IMR-90 (cell line): ENCODE results near the gene PSMB11. TPM values are rescaled to one million over a fixed set of nuclear protein-coding genes. Genes with fewer than 3 reads are reported as not detected.
A peak's percentile ranks its signal among the peaks of the same experiment; 100 is the strongest.

Experiments
- ATAC-seq: fragments of 200-7000 bp; cut with Tn5 transposase; 2 replicates; pipeline ENCODE4 v1.9.1; 2020; ENCODE audit warnings: low read depth, mild to moderate bottlenecking, moderate library complexity
- BruUV-seq: library from RNA; stranded (reverse); fragments of 400-500 nt; replicated peaks from 2 replicates; lab custom pipeline; 2021; lab: Mats Ljungman, UMichigan
- CTCF ChIA-PET: fragments of 300-600 bp; formaldehyde crosslinking; extraction: SDS; loops from one replicate; lab custom pipeline; 2021; ENCODE audit warnings: antibody characterized with exemption; lab: Yijun Ruan, JAX
- POLR2A ChIA-PET: fragments of 300-600 bp; sonication (Branson Sonifier 250); formaldehyde crosslinking; loops from one replicate; lab custom pipeline; 2022; ENCODE audit warnings: antibody characterized with exemption; ENCODE audit not compliant: unreplicated experiment; lab: Charles Lee
- DNase-seq: peaks from one replicate; pipeline ENCODE4 v3.0.0; 2013
- H2AFZ ChIP-seq: replicated peaks from 2 replicates; pipeline ENCODE3; 2013; ENCODE audit warnings: low read length, mild to moderate bottlenecking; ENCODE audit not compliant: poor library complexity
- H2AK5ac ChIP-seq: 2 replicates; pipeline ENCODE4 v1.6.1; 2013; ENCODE audit warnings: low read depth, low read length, inconsistent platforms
- H2AK9ac ChIP-seq: replicated peaks from 2 replicates; pipeline ENCODE3; 2013; ENCODE audit warnings: mild to moderate bottlenecking, low read depth, low read length, moderate library complexity; ENCODE audit not compliant: poor library complexity
- H2BK120ac ChIP-seq: 2 replicates; pipeline ENCODE4 v1.6.1; 2013; ENCODE audit warnings: low read depth, low read length, inconsistent platforms
- H2BK15ac ChIP-seq: 3 replicates; pipeline ENCODE4 v1.6.1; 2013; ENCODE audit warnings: low read depth, low read length, inconsistent platforms
- H2BK20ac ChIP-seq: 2 replicates; pipeline ENCODE4 v1.6.1; 2013; ENCODE audit warnings: low read depth, mild to moderate bottlenecking, inconsistent platforms, low read length, moderate library complexity
- H2BK5ac ChIP-seq: 2 replicates; pipeline ENCODE4 v1.6.1; 2013; ENCODE audit warnings: mild to moderate bottlenecking, low read depth, low read length, inconsistent platforms; ENCODE audit not compliant: poor library complexity, severe bottlenecking
- H3K14ac ChIP-seq: replicated peaks from 2 replicates; pipeline ENCODE4 v1.6.1; 2013; ENCODE audit warnings: low read depth, low read length, inconsistent platforms
- H3K18ac ChIP-seq: 2 replicates; pipeline ENCODE4 v1.6.1; 2013; ENCODE audit warnings: low read depth, low read length, control low read depth
- H3K23ac ChIP-seq: 2 replicates; pipeline ENCODE4 v1.6.1; 2013; ENCODE audit warnings: low read depth, low read length, inconsistent platforms
- H3K27ac ChIP-seq: 2 replicates; pipeline ENCODE4 v1.5.1; 2013; ENCODE audit warnings: mild to moderate bottlenecking, control low read depth, low read length; ENCODE audit not compliant: insufficient read depth
- H3K27me3 ChIP-seq: 2 replicates; pipeline ENCODE4 v1.6.1; 2013; ENCODE audit warnings: low read length; ENCODE audit not compliant: control insufficient read depth, insufficient read depth
- H3K36me3 ChIP-seq: 2 replicates; pipeline ENCODE4 v1.6.1; 2013; ENCODE audit warnings: low read length, mixed read lengths; ENCODE audit not compliant: control insufficient read depth, insufficient read depth
- H3K4ac ChIP-seq: 2 replicates; pipeline ENCODE4 v1.6.1; 2013; ENCODE audit warnings: low read depth, low read length, inconsistent platforms
- H3K4me1 ChIP-seq: 2 replicates; pipeline ENCODE4 v1.6.1; 2013; ENCODE audit warnings: low read length, mixed read lengths; ENCODE audit not compliant: control insufficient read depth, insufficient read depth
- H3K4me2 ChIP-seq: 2 replicates; pipeline ENCODE4 v1.6.1; 2013; ENCODE audit warnings: low read depth, mild to moderate bottlenecking, control low read depth, low read length, moderate library complexity
- H3K4me3 ChIP-seq: 2 replicates; pipeline ENCODE4 v1.5.1; 2013; ENCODE audit warnings: low read depth, mild to moderate bottlenecking, control low read depth, low read length, moderate library complexity; ENCODE audit not compliant: insufficient read depth
- H3K56ac ChIP-seq: 2 replicates; pipeline ENCODE4 v1.6.1; 2013; ENCODE audit warnings: low read length, inconsistent platforms; ENCODE audit not compliant: insufficient read depth; ENCODE audit errors: extremely low read depth
- H3K79me1 ChIP-seq, 2 experiments: 2 replicates each; pipeline ENCODE4 v1.6.1; 2013; ENCODE audit warnings: low read length in 2 of 2, inconsistent platforms in 1 of 2, low read depth in 1 of 2
- H3K9ac ChIP-seq: 2 replicates; pipeline ENCODE4 v1.6.1; 2013; ENCODE audit warnings: low read depth, low read length, control low read depth
- H3K9me1 ChIP-seq: 2 replicates; pipeline ENCODE4 v1.6.1; 2013; ENCODE audit warnings: low read length, inconsistent platforms; ENCODE audit not compliant: insufficient read depth
- H3K9me3 ChIP-seq: 2 replicates; pipeline ENCODE4 v1.6.1; 2013; ENCODE audit warnings: low read length; ENCODE audit not compliant: control insufficient read depth, insufficient read depth
- H4K20me1 ChIP-seq: 2 replicates; pipeline ENCODE4 v1.6.1; 2013; ENCODE audit warnings: low read length, inconsistent platforms; ENCODE audit not compliant: insufficient read depth
- H4K5ac ChIP-seq: 2 replicates; pipeline ENCODE4 v1.6.1; 2013; ENCODE audit warnings: mild to moderate bottlenecking, low read depth, low read length, control low read depth
- H4K8ac ChIP-seq, 2 experiments: 2 replicates each; pipeline ENCODE4 v1.6.1; 2013; ENCODE audit warnings: low read depth in 2 of 2, low read length in 2 of 2, control low read depth in 1 of 2, inconsistent platforms in 1 of 2
- H4K91ac ChIP-seq: 2 replicates; pipeline ENCODE4 v1.6.1; 2013; ENCODE audit warnings: low read depth, low read length, inconsistent platforms; ENCODE audit not compliant: insufficient read depth
- CEBPB ChIP-seq: IDR thresholded peaks from 2 replicates; pipeline ENCODE4 v1.6.1; 2012; ENCODE audit warnings: low read depth, low read length, improper control_type of control experiment
- CHD1 ChIP-seq: IDR thresholded peaks from 2 replicates; pipeline ENCODE4 v1.6.1; 2012; ENCODE audit warnings: low read depth, low read length, improper control_type of control experiment
- CTCF ChIP-seq: conservative IDR thresholded peaks from 2 replicates; pipeline ENCODE4 v1.5.1; 2012; ENCODE audit warnings: mild to moderate bottlenecking, low read depth, low read length, improper control_type of control experiment
- ELK1 ChIP-seq: fragments of 150-350 bp; IDR thresholded peaks from 2 replicates; pipeline ENCODE4 v1.6.1; 2016; ENCODE audit warnings: low read depth, mild to moderate bottlenecking, low read length, moderate library complexity, borderline replicate concordance
- FOS ChIP-seq: fragments of 150-350 bp; IDR thresholded peaks from 2 replicates; pipeline ENCODE4 v1.6.1; 2016; ENCODE audit warnings: low read depth, low read length
- MAFK ChIP-seq: IDR thresholded peaks from 2 replicates; pipeline ENCODE4 v1.6.1; 2012; ENCODE audit warnings: low read depth, low read length, improper control_type of control experiment
- MAZ ChIP-seq: IDR thresholded peaks from 2 replicates; pipeline ENCODE4 v1.6.1; 2012; ENCODE audit warnings: low read depth, mild to moderate bottlenecking, low read length, improper control_type of control experiment, moderate library complexity, borderline replicate concordance
- MXI1 ChIP-seq: IDR thresholded peaks from 2 replicates; pipeline ENCODE4 v1.6.1; 2012; ENCODE audit warnings: low read depth, mild to moderate bottlenecking, low read length, moderate library complexity, borderline replicate concordance
- NFE2L2 ChIP-seq: fragments of 150-350 bp; IDR thresholded peaks from 2 replicates; pipeline ENCODE4 v1.6.1; 2016; ENCODE audit warnings: low read depth, mild to moderate bottlenecking, low read length
- POLR2A ChIP-seq: IDR thresholded peaks from 2 replicates; pipeline ENCODE4 v1.6.1; 2012; ENCODE audit warnings: mild to moderate bottlenecking, low read depth, low read length
- RAD21 ChIP-seq: IDR thresholded peaks from 2 replicates; pipeline ENCODE4 v1.6.1; 2012; ENCODE audit warnings: low read length, improper control_type of control experiment
- SMC3 ChIP-seq: fragments of 150-350 bp; IDR thresholded peaks from 2 replicates; pipeline ENCODE4 v1.6.1; 2016; ENCODE audit warnings: low read depth, mild to moderate bottlenecking, antibody characterized with exemption, low read length, moderate library complexity
- USF2 ChIP-seq: fragments of 150-350 bp; IDR thresholded peaks from 2 replicates; pipeline ENCODE4 v1.6.1; 2017; ENCODE audit warnings: mild to moderate bottlenecking, antibody characterized with exemption, low read length, low read depth
- WGBS, 2 experiments: methylation state at CpG; one replicate each; pipeline versions ENCODE4 v1.1.5 to v1.1.7; 2013; ENCODE audit warnings: missing lambda C conversion rate in 2 of 2; ENCODE audit not compliant: insufficient read length in 1 of 2; ENCODE audit errors: extremely low coverage in 2 of 2; 5-methylcytosine and 5-hydroxymethylcytosine counted together
- dilution Hi-C: fragments of 300-500 bp; cut with HindIII; formaldehyde crosslinking; loops from one replicate; pipeline ENCODE4 v1.14.3; 2018; ENCODE audit warnings: low sequenced_read_pairs; ENCODE audit not compliant: unreplicated experiment
- in situ Hi-C: fragments of 300-500 bp; cut with MboI; formaldehyde crosslinking; loops from 3 replicates; pipeline ENCODE4 v1.14.3; 2019; ENCODE audit warnings: low sequenced_read_pairs, inconsistent platforms, mixed read lengths
- intact Hi-C: fragments of 100-400 bp; cut with micrococcal nuclease; formaldehyde crosslinking; loops from 2 replicates; pipeline ENCODE4 v1.10.0; 2022
- polyA plus RNA-seq, 3 experiments: library from polyadenylated mRNA; depleted of rRNA; stranded (reverse); fragments of >200 nt; gene quantifications; 2 replicates each; pipeline ENCODE4 v1.2.3, GENCODE V29; 2012; ENCODE audit warnings: low replicate concordance in 1 of 3
- total RNA-seq: library from RNA; depleted of rRNA; stranded (reverse); fragments of >200 nt; gene quantifications from 2 replicates; pipeline ENCODE4 v1.2.3, GENCODE V29; 2012

Gene PSMB11
- total and polyA plus RNA-seq, 2 of the 4 experiments (the other 2 are of a cell fraction), result not detected

- POLR2A ChIA-PET, result interaction anchor here (1.0 kb wide), 1 partner anchor 122 kb away, joined by 4 read pairs; no protein-coding TSS in a partner anchor
- in situ Hi-C loops (loop anchor here (5.0 kb wide), 1 partner anchor 60 kb away; no protein-coding TSS in a partner anchor), intact Hi-C loops (loop anchor here (1.0 kb wide), 1 partner anchor 34 kb away; no protein-coding TSS in a partner anchor)
Measured at GRCh38 chr14:23052671-23053070, 10.7 kb downstream of the PSMB11 start.

More at GRCh38 chr14:23052671-23053070, 10.7 kb downstream of the PSMB11 start:
- Histone ChIP-seq H4K8ac (no peak overlapping the region), H2AFZ (no peak overlapping the region), H2AK5ac (no peak overlapping the region), H3K27me3 (no peaks in the 10 kb centered on the region), H3K4me2 (no peak overlapping the region), H3K27ac (no peak overlapping the region), H3K18ac (no peak overlapping the region), H3K9me3 (no peaks in the 10 kb centered on the region), H4K5ac (no peak overlapping the region), H3K56ac (no peak overlapping the region), H4K91ac (no peak overlapping the region), H3K14ac (no peak overlapping the region), H3K9me1 (no peaks in the 10 kb centered on the region), H2BK20ac (no peak overlapping the region), H4K20me1 (peaks cover under 1% of the 10 kb centered on the region), H3K79me1 (peaks cover 0 to 19% of the 10 kb centered on the region in 2 experiments; a peak in 2 of 4 replicates), H3K23ac (no peak overlapping the region), H2BK15ac (no peak overlapping the region), H3K4ac (no peak overlapping the region), H3K9ac (no peak overlapping the region), H2BK120ac (no peak overlapping the region), H3K4me1 (peaks cover 10% of the 10 kb centered on the region; the same call in 1 of the 2 replicates), H2AK9ac (peak overlapping the region; percentile 23), H2BK5ac (no peak overlapping the region), H3K36me3 (peaks cover 2% of the 10 kb centered on the region; the same call in 1 of the 2 replicates), H3K4me3 (no peak overlapping the region)
- CTCF ChIA-PET, result interaction anchor here (1.4 to 1.5 kb wide), 2 partner anchors 58 to 59 kb away, joined by 4 to 5 read pairs; no protein-coding TSS in a partner anchor
- BruUV-seq, result no TSS peak
- no CpG with 5 or more reads among the region's 3 CpGs for WGBS, 2 experiments
- DNase-seq (no peak), ATAC-seq (no peak)
- no peak for TF ChIP-seq MXI1
- no peak for TF ChIP-seq CTCF
- no peak for TF ChIP-seq MAZ
- TF ChIP-seq FOS, result no peak
- no peak for TF ChIP-seq CHD1
- TF ChIP-seq RAD21, result no peak
- TF ChIP-seq USF2, result no peak
- no peak for TF ChIP-seq SMC3
- TF ChIP-seq POLR2A, result no peak
- no peak for TF ChIP-seq NFE2L2
- no peak for TF ChIP-seq CEBPB
- TF ChIP-seq ELK1, result no peak
- TF ChIP-seq MAFK, result no peak
- dilution Hi-C loops, result no loop called here
